KMS-11 (cell line): ENCODE measurements around the gene EPN3.

Source experiments
- H2AFZ ChIP-seq: fragments of 200-600 bp; sonication (generic); 2 replicates; pipeline ENCODE4 v1.6.1; 2016; ENCODE audit warnings: antibody characterized with exemption, mixed run types, low read depth
- H3K27ac ChIP-seq: fragments of 200-600 bp; sonication (generic); 2 replicates; pipeline ENCODE4 v1.6.1; 2016; ENCODE audit warnings: mild to moderate bottlenecking, mixed run types
- H3K27me3 ChIP-seq: fragments of 200-600 bp; sonication (generic); 2 replicates; pipeline ENCODE4 v1.6.1; 2017; ENCODE audit warnings: mild to moderate bottlenecking, low read depth, mixed run types, moderate library complexity; ENCODE audit not compliant: insufficient read depth
- H3K36me3 ChIP-seq: fragments of 200-600 bp; sonication (generic); 2 replicates; pipeline ENCODE4 v1.6.1; 2017; ENCODE audit warnings: mild to moderate bottlenecking, mixed run types; ENCODE audit not compliant: insufficient read depth
- H3K4me1 ChIP-seq: fragments of 200-600 bp; sonication (generic); 2 replicates; pipeline ENCODE4 v1.6.1; 2016; ENCODE audit warnings: mild to moderate bottlenecking, low read depth, mixed run types; ENCODE audit not compliant: poor library complexity, severe bottlenecking
- H3K4me2 ChIP-seq: fragments of 200-600 bp; sonication (generic); 2 replicates; pipeline ENCODE4 v1.7.0; 2016; ENCODE audit warnings: mild to moderate bottlenecking, mixed run types
- H3K4me3 ChIP-seq: fragments of 200-600 bp; sonication (generic); IDR thresholded peaks from 2 replicates; pipeline ENCODE4 v1.6.1; 2017; ENCODE audit warnings: low read depth, low read length, mixed read lengths; ENCODE audit not compliant: insufficient read depth
- H3K79me2 ChIP-seq: fragments of 200-600 bp; sonication (generic); 2 replicates; pipeline ENCODE4 v1.6.1; 2016; ENCODE audit warnings: low read depth, mixed run types; ENCODE audit not compliant: insufficient read depth
- H3K9ac ChIP-seq: fragments of 200-600 bp; sonication (generic); 2 replicates; pipeline ENCODE4 v1.6.1; 2016; ENCODE audit warnings: mild to moderate bottlenecking, mixed run types
- H4K20me1 ChIP-seq: fragments of 200-600 bp; sonication (generic); 2 replicates; pipeline ENCODE4 v1.6.1; 2016; ENCODE audit warnings: mild to moderate bottlenecking, mixed run types; ENCODE audit not compliant: insufficient read depth
- CTCF ChIP-seq: fragments of 200-600 bp; sonication (generic); conservative IDR thresholded peaks from 2 replicates; pipeline ENCODE4 v1.6.1; 2017; ENCODE audit warnings: low read depth, mild to moderate bottlenecking, antibody characterized with exemption, low read length, moderate library complexity, mixed read lengths

Gene EPN3

DNA sequence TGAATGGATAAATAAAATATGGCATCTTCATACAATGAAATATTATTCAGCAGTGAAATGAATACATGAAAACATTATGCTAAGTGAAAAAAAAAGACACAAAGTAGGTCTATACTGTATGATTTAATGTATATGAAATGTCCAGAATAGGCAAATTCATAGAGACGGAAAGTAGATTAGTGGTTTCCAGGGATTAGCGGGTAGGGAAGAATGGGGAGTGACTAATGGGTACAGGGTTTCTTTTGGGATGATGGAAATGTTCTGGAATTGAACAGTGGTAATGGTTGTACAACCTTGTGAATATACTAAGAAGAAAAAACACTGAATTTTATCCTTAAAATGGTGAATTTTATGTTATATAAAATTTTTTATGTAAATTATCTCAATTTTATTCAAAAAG is 32.8 kb upstream of the EPN3 start:
- no peak overlapping the region for H3K9ac ChIP-seq
- no peak overlapping the region for H3K4me2 ChIP-seq
- no peak overlapping the region for H2AFZ ChIP-seq
- H3K4me3 ChIP-seq, result no peak overlapping the region
- no peak for TF ChIP-seq CTCF
- no peaks in the 10 kb centered on the region for H3K27me3 ChIP-seq
- H3K27ac ChIP-seq, result no peak overlapping the region
- no peaks in the 10 kb centered on the region for H3K36me3 ChIP-seq
- H4K20me1 ChIP-seq, result no peaks in the 10 kb centered on the region
- H3K4me1 ChIP-seq, result no peaks in the 10 kb centered on the region
- no peaks in the 10 kb centered on the region for H3K79me2 ChIP-seq

DNA sequence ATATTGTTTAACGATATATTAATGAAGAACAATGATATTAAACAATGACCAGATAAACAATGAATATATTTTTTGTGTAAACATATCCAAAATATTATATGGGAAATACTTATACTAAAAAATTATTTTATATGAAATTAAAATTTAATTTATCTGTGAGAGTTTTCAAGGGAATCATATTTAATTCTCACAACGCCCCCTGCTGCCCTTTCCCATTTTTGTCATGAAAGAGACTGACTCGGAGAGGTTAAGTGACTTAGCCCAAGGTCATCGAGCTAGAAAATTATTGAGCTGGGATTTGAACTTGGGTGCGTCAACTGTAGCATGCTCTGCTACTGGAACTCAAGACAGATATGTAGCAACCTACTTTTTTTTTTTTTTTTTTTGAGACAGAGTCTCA is 31.5 kb upstream of the EPN3 start:
- Histone ChIP-seq H3K9ac (no peak overlapping the region), H3K79me2 (no peaks in the 10 kb centered on the region), H3K4me1 (no peaks in the 10 kb centered on the region), H3K4me3 (no peak overlapping the region), H3K27ac (no peak overlapping the region), H3K27me3 (no peaks in the 10 kb centered on the region), H3K4me2 (no peak overlapping the region), H4K20me1 (no peaks in the 10 kb centered on the region), H3K36me3 (no peaks in the 10 kb centered on the region), H2AFZ (no peak overlapping the region)
- no peak; the same call in 1 of the 2 replicates for TF ChIP-seq CTCF

DNA sequence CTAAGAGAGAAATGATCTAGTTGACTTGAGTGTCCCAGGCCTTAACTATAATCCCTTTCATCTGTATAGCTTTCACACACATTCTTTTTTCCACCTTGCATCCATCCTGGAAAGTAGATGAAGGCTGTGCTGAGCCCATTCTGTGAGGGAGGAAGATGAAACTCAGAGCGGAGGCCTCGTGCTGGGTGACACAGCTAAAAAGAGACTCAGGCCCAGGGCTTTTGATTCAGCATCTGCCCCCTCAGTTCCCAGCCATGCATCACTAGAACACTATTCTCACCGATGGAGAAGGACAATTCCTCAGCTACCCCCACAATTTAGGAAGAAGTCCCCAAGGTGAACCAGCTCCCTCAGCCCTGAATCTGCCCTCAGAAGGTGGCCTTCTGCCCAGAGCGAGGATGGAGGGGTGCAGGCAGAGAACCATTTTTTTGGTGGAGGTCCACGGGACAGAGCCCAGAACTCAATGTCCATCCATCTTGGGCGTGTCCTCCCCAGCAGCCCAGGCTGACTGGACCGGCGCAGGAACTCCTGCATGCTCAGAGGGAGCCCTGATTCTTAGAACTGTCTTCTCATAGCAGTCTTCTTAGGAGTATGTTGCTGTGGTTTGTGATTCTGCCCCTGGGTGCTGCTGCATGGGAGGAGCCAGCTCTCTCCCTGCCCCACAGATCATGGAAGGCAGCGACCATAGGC is 30.1 kb upstream of the EPN3 start:
- H3K4me3 ChIP-seq, result no peak overlapping the region
- H3K9ac ChIP-seq, result no peak overlapping the region
- H4K20me1 ChIP-seq, result no peaks in the 10 kb centered on the region
- no peak overlapping the region for H3K27ac ChIP-seq
- no peak overlapping the region for H2AFZ ChIP-seq
- no peak for TF ChIP-seq CTCF
- H3K4me2 ChIP-seq, result no peak overlapping the region
- no peaks in the 10 kb centered on the region for H3K4me1 ChIP-seq
- no peaks in the 10 kb centered on the region for H3K27me3 ChIP-seq
- H3K36me3 ChIP-seq, result no peaks in the 10 kb centered on the region
- no peaks in the 10 kb centered on the region for H3K79me2 ChIP-seq

- H3K4me1 ChIP-seq, result no peaks in the 10 kb centered on the region
- no peaks in the 10 kb centered on the region for H3K36me3 ChIP-seq
- H4K20me1 ChIP-seq, result no peaks in the 10 kb centered on the region
- TF ChIP-seq CTCF, result no peak
- no peak overlapping the region for H3K4me3 ChIP-seq
- no peak overlapping the region for H3K27ac ChIP-seq
- no peaks in the 10 kb centered on the region for H3K79me2 ChIP-seq
- no peak overlapping the region for H3K9ac ChIP-seq
- no peak overlapping the region for H3K4me2 ChIP-seq
- H3K27me3 ChIP-seq, result no peaks in the 10 kb centered on the region
- H2AFZ ChIP-seq, result no peak overlapping the region
Measured at GRCh38 chr17:50505591-50506130, 26.9 kb upstream of the EPN3 start.
